GM18517 (cell line): ENCODE results near the gene IPO13.

ENCODE experiments used
- ATAC-seq: cut with Tn5 transposase; IDR thresholded peaks from one replicate; pipeline ENCODE4 v1.9.1; 2021; ENCODE audit warnings: mild to moderate bottlenecking, moderate library complexity; ENCODE audit not compliant: unreplicated experiment

IPO13 gene

DNA sequence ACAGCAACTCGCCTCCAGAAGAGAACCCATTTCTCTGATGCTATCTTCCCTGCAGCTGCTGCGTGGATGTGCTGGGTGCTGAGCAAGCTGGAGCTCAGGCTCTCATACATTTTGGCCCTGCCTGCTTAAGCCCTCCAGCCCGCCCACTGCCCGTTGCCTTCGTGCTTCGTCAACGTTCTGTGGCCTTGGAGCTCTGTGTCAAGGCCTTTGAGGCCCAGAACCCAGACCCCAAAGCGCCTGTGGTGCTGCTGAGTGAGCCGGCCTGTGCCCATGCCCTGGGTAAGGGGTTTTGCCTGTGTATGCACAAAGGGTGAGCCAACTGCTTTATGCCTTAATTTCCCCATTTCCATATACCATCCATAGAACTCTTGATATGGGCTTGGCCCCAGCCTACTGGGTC lies 24.2 kb downstream of the IPO13 start:
- no peak for ATAC-seq

DNA sequence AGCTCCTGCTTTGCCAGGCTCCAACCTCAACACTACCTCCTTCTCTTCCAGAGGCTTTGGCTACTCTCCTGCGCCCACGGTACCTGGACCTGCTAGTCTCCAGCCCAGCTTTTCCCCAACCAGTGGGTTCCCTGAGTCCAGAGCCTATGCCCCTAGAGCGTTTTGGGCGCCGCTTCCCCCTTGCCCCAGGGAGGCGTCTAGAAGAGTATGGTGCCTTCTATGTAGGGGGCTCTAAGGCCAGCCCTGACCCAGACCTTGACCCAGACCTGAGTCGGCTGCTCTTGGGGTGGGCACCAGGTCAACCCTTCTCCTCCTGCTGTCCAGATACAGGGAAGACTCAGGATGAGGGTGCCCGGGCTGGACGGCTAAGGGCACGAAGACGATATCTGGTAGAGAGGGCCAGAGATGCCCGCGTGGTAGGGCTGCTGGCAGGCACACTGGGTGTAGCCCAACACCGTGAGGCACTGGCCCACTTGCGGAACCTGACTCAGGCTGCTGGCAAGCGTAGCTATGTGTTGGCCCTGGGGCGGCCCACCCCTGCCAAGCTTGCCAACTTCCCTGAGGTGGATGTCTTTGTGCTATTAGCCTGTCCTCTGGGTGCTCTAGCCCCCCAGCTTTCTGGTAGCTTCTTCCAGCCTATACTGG lies 24.7 kb downstream of the IPO13 start:
- no peak for ATAC-seq

DNA sequence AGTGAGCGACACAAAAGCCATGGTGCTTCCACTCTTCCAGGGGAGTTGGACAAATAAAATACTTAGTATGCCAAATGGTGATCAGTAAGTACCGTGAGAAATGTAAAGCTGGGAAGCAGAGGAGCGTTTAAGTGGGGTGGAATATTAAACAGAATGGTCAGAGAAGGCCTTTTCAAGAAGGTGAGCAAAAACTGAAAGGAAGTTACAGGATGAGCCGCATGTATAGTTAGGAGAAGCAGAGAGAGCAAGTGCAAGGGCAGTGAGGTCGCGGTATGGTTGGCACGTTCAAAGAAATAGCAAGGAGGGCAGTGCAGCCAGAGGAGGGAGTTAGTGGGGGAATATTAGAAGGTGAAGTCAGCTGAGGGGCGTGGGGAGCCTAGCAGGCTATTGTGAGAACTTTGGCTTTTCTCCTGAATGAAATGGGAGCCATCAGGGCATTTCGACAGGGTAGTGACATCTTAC lies 27.3 kb downstream of the IPO13 start:
- ATAC-seq: no peak

GRCh38 chr1:43974443-43975248 lies 27.9 kb downstream of the IPO13 start, which contains the start of gene ATP6V0B:
ATP6V0B (plus strand) TSS chr1:43974960; CDS start chr1:43975041, 81 bp downstream.
- peak; percentile 57 for ATAC-seq

DNA sequence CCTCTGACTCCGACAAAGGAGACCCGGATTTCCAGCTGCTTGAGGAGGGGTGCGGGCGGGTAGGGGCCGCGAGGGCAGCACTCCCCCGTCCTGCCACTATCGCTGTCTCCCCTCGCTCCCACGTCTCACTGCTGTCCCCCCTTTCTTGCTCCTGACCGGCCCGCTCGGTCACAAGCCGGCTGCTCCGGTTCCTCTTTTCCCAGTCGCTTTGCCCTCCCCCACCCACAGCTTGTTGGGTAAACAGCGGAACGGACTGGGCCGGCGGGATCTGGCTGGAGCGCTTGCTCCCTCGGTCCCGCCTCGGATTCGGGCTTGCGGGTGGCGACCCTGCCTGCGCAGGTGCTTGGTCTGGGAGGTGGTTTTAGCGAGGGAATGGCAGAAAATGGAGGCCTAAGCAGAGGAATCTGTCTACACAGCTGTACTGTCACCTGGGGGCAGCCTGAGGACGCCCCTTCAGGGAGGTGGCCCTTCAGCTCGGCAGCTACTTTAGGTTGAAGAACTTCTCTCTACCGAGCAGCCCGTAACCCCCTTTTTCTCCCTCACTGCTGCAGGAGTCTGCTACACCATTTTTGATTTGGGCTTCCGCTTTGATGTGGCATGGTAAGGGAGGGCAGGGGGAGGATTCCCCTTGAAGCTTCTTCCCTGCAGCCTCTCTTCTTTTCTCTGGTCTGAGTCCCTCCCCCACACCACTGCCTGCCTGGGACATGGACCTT lies 28.7 kb downstream of the IPO13 start:
- ATAC-seq: no peak

- no peak for ATAC-seq
Observed at GRCh38 chr1:43976045-43976444, 29.3 kb downstream of the IPO13 start.

DNA sequence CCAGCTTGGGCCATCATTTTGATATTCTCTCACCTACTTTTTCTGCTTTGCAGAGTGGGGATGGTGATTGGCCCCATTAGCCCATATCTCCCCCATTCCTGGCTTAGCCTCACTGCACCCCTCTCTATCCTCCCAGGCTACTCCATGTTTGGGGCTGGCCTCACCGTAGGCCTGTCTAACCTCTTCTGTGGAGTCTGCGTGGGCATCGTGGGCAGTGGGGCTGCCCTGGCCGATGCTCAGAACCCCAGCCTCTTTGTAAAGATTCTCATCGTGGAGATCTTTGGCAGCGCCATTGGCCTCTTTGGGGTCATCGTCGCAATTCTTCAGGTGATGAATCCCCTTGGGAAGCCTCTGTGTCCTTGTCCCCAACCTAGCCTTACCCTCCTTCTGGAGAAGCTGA lies 30.1 kb downstream of the IPO13 start:
- no peak for ATAC-seq

DNA sequence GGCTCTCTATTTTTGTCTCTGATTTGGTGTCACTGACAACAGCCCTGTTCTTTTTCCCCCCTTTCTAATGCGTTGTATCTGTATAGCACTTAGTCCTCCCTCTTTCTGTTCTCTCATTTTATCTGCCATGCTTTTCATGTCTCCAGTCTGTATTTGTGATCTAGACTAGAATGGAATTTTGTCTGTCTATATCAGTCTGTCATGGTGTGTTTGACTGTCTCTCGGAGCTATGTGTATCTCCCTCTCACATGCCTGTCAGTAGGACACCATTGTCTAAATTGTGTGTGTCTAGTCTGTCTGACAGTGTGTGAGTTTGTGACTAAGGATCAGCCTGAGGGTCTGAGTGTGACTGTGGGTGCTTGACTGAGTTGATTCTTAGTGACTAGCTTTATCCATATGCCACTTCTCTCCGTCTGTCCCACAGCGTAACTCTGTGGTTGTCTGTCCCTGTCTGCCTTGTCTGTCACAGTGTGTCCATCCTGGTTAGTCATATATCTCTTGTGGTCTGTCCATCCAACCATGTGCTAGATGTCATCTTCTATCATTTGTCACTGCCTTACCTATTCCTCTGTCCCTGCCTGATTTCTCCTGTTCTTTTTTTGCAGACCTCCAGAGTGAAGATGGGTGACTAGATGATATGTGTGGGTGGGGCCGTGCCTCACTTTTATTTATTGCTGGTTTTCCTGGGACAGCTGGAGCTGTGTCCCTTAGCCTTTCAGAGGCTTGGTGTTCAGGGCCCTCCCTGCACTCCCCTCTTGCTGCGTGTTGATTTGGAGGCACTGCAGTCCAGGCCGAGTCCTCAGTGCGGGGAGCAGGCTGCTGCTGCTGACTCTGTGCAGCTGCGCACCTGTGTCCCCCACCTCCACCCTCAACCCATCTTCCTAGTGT lies 30.9 kb downstream of the IPO13 start:
- ATAC-seq: no peak

GRCh38 chr1:43978264-43978550 lies 31.5 kb downstream of the IPO13 start:
- ATAC-seq: no peak

DNA sequence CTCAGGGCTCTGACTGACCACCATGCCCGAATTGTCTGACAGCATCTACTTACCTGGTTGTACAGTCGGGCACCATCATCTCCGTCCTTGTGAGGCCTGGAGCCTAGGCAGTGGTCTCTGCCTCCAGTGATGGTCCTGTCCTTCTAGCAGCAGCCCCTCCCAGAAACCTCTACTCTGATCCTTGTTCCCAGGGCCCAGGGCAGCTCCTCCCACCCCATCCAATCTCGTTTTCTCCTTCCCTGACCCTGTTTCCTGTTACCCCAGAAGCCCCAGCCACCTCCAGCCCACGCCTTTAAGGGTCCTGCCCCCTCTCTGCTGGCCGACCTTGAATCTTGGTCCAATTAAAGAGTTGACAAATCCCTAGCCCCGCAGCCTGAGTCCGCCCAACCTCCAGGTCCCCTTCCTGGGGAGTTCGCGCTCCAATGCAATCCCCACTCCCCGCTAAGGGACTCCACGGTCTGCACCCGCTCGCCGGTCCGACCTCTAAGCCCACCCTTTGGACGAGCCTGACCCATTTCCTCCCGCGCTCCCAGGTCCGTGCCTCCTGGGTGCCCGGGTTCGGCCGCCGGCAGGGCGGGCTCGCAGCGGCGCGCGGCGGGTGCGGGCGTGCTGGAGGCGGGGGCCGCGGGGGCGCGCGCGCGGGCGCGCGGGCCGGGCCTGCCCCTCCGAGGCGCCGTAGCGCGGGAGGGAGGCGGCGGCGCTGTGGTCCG lies 32.0 kb downstream of the IPO13 start, which contains the start of gene B4GALT2:
B4GALT2 (plus strand) TSS at position 660 of the 710 bp plus-strand sequence. CDS start 1,951 bp downstream, outside the sequence.
- no peak for ATAC-seq

GRCh38 chr1:43979261-43979527 lies 32.4 kb downstream of the IPO13 start:
- ATAC-seq: no peak

- no peak for ATAC-seq
Observed at GRCh38 chr1:43979528-43980254, 32.9 kb downstream of the IPO13 start.

- ATAC-seq: no peak
Observed at GRCh38 chr1:43980255-43981134, 33.7 kb downstream of the IPO13 start.

- ATAC-seq: no peak
Observed at GRCh38 chr1:43981135-43981491, 34.4 kb downstream of the IPO13 start.

- no peak for ATAC-seq
Observed at GRCh38 chr1:43981636-43982035, 34.9 kb downstream of the IPO13 start.

- ATAC-seq: no peak
Observed at GRCh38 chr1:43982241-43982640, 35.5 kb downstream of the IPO13 start.

- ATAC-seq: no peak
Observed at GRCh38 chr1:43982808-43983207, 36.1 kb downstream of the IPO13 start.

- ATAC-seq: no peak
Observed at GRCh38 chr1:43983253-43983899, 36.6 kb downstream of the IPO13 start.
